ENCODE data around the gene HSPA13. TPM values are rescaled to one million over a fixed set of nuclear protein-coding genes. Genes with fewer than 3 reads are reported as not detected.
"Not testable (repeated sequence)": the region's sequence is repeated elsewhere in the genome, so short reads cannot be mapped to it uniquely, and the experiment has no call there.

The HSPA13 gene
- polyA plus RNA-seq, 2 of the 4 experiments (the other 2 are of a cell fraction), result 16.0 to 52.0 TPM

GRCh38 chr21:14353231-14353630, 29.7 kb downstream of the HSPA13 start:
- no peak for DNase-seq (ENCODE audit: low read depth in 1 of 2, low spot score in 1 of 2)
- no peak overlapping the region for H3K4me3 ChIP-seq

DNA sequence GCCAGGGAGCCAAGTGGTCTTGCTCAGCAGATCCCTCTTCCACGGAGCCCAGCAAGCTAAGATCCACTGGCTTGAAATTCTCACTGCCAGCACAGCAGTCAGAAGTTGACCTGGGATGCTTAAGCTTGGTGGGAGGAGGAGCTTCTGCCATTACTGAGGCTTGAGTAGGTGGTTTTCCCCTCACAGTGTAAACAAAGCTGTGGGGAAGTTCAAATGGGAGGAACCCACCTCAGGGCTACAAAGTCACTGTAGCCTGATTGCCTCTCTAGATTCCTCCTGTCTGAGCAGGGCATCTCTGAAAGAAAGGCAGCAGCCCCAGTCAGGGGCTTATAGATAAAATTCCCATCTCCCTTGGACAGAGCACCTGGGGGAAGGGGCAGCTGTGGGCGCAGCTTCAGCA, 55.6 kb downstream of the HSPA13 start:
- H3K4me2 ChIP-seq; DNase-seq (ENCODE audit: low read depth in 1 of 2, low spot score in 1 of 2); ATAC-seq; FAIRE-seq; H3K9me3 ChIP-seq; H3K27ac ChIP-seq; H3K4me3 ChIP-seq; POLR2A ChIA-PET; H3K4me1 ChIP-seq: not testable (repeated sequence)
- CTCF ChIA-PET, result interaction anchor here (1.1 kb wide), 1 partner anchor 20 kb away, joined by 3 read pairs; no protein-coding TSS in a partner anchor
- no CpG with 5 or more reads among the region's 2 CpGs for WGBS (ENCODE audit: missing lambda C conversion rate)

More at GRCh38 chr21:14353231-14353630, 29.7 kb downstream of the HSPA13 start:
- Histone ChIP-seq H3K27ac (no peak overlapping the region), H3K9me3 (no peaks in the 10 kb centered on the region), H3K4me2 (no peak overlapping the region), H3K4me1 (no peaks in the 10 kb centered on the region)
- ATAC-seq (no peak), FAIRE-seq (no peak)
- CTCF ChIA-PET, result no interaction called here
- POLR2A ChIA-PET, result no interaction called here
- no peak for TF ChIP-seq HOXA7 (CRISPR knock-in tag; IDR thresholded peaks at IDR 0.05)
- no peak for TF ChIP-seq ZFP36 (IDR thresholded peaks at IDR 0.05; ENCODE audit: borderline replicate concordance, partially characterized antibody)
- TF ChIP-seq PBX3 (IDR thresholded peaks at IDR 0.05), result no peak
- no peak for TF ChIP-seq CBX2 (IDR thresholded peaks at IDR 0.05; ENCODE audit: borderline replicate concordance, low read depth)
- TF ChIP-seq RFX5 (IDR thresholded peaks at IDR 0.05), result no peak
- TF ChIP-seq SMC3 (IDR thresholded peaks at IDR 0.05), result no peak

DNA sequence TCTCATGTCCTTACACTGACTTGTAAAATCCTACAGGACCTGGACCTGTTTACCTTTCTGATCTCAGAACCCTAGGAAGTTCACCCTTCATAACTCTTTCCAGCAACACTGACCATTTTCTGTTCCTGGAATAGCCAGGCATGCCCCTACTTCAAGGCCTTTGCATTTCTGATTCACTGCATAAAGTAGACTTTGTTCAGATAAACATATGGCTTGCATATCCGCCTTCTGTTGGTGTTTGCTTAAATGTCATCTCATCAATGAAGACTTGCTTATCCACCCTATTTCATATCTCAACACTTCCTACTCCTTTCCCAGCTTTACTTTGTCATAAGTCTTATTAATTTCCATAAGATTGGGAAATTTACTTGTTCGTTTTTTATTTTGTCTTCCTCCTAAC, 57.4 kb downstream of the HSPA13 start:
- DNase-seq (ENCODE audit: low read depth in 1 of 2, low spot score in 1 of 2) (no peak), FAIRE-seq (no peak), ATAC-seq (no peak)
- ChIA-PET POLR2A (no interaction called here), CTCF (no interaction called here)
- Histone ChIP-seq H3K4me1 (no peaks in the 10 kb centered on the region), H3K4me3 (no peak overlapping the region), H3K9me3 (no peaks in the 10 kb centered on the region), H3K4me2 (no peak overlapping the region), H3K27ac (no peak overlapping the region)
- WGBS (ENCODE audit: missing lambda C conversion rate), result 2% methylated on average over 2 of the region's 2 CpGs
- TF ChIP-seq ATOH8 (CRISPR knock-in tag; IDR thresholded peaks at IDR 0.05; ENCODE audit: low read depth) (no peak), TFCP2L1 (CRISPR knock-in tag; IDR thresholded peaks at IDR 0.05) (no peak), MAFK (IDR thresholded peaks at IDR 0.05; ENCODE audit: partially characterized antibody) (no peak), SMC3 (IDR thresholded peaks at IDR 0.05) (no peak), FOSB (CRISPR knock-in tag; IDR thresholded peaks at IDR 0.05) (no peak), FOXS1 (CRISPR knock-in tag; IDR thresholded peaks at IDR 0.05) (no peak)

Other genes with a start within 250 kb of the HSPA13 start
- not detected in 2 replicates for gene LIPI, start 172.2 kb downstream of the HSPA13 start, polyA plus RNA-seq (2011; rRNA removed)
- not detected in 3 replicates for gene LIPI, start 172.2 kb downstream of the HSPA13 start, polyA plus RNA-seq (2017; fragmentation: RNase III; extraction: RNeasy Plus Mini Kit Qiagen cat#74134 plus additional on column Dnase treatment)
- gene RBM11, start 167.0 kb downstream of the HSPA13 start, polyA plus RNA-seq (2011; rRNA removed), result 0.16 and 0.19 TPM in 2 replicates
- gene RBM11, start 167.0 kb downstream of the HSPA13 start, polyA plus RNA-seq (2017; fragmentation: RNase III; extraction: RNeasy Plus Mini Kit Qiagen cat#74134 plus additional on column Dnase treatment), result not detected in 3 replicates
- 0.06 and 0.12 TPM in 2 replicates for gene SAMSN1, start 163.2 kb upstream of the HSPA13 start, polyA plus RNA-seq (2011; rRNA removed)
- gene SAMSN1, start 163.2 kb upstream of the HSPA13 start, polyA plus RNA-seq (2017; fragmentation: RNase III; extraction: RNeasy Plus Mini Kit Qiagen cat#74134 plus additional on column Dnase treatment), result 0.05 TPM in 1 of 3 replicates, not detected in the others